ENCODE results near the gene M1AP.

M1AP gene, protein sequence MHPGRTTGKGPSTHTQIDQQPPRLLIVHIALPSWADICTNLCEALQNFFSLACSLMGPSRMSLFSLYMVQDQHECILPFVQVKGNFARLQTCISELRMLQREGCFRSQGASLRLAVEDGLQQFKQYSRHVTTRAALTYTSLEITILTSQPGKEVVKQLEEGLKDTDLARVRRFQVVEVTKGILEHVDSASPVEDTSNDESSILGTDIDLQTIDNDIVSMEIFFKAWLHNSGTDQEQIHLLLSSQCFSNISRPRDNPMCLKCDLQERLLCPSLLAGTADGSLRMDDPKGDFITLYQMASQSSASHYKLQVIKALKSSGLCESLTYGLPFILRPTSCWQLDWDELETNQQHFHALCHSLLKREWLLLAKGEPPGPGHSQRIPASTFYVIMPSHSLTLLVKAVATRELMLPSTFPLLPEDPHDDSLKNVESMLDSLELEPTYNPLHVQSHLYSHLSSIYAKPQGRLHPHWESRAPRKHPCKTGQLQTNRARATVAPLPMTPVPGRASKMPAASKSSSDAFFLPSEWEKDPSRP

GRCh38 chr2:74648009-74648443 lies at the start of gene M1AP:
M1AP (minus strand) TSS chr2:74648330; CDS start chr2:74640275, 8,055 bp downstream.
- DNase-seq: no peak

- DNase-seq: peak; percentile 74
Observed at GRCh38 chr2:74696829-74697228, 48.7 kb upstream of the M1AP start.

GRCh38 chr2:74695663-74696062 lies 47.5 kb upstream of the M1AP start:
- DNase-seq: no peak

GRCh38 chr2:74694281-74694680 lies 46.2 kb upstream of the M1AP start:
- no peak for DNase-seq

DNA sequence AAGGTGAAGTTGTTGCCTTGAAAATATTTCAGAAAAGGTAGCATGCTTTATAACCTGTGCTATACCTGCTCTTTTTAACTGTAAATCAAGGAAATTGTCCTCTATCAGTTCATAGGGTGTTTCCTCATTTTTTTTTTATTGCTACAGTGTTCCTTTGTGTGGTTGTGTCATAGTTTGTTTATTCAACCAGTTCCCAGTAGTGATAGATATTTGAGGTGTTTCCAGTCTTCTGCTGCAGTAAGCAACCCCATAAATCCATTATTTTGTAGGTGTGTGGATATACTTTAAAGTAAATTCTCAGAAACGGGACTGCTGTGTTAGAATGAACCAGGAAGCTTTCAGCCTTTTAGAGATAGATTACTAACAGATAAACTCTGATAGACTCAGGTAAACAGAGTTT lies 45.5 kb upstream of the M1AP start:
- DNase-seq: no peak

GRCh38 chr2:74693213-74693612 lies 45.1 kb upstream of the M1AP start:
- DNase-seq: no peak

- DNase-seq: no peak
Observed at GRCh38 chr2:74691929-74692328, 43.8 kb upstream of the M1AP start.

DNA sequence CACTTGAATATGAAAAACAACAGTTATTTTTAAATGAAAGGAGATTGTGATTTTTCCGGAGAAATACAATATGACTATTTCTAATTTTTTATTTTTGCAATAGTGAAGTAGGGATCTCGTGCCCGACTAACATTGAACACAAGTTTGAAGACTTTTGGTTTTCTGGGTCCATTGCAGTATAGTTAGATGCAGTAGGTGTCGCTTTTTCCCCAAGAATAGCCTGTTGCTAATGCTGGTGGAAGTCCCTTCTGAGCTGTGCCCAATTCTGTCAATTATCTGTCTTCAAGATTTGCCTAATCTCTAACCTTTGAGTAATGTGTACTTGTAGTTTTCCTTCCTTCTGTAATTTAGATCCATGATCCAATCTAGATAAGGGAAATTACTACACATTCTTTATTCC lies 42.4 kb upstream of the M1AP start:
- peak; percentile 57 for DNase-seq

GRCh38 chr2:74689671-74690070 lies 41.5 kb upstream of the M1AP start:
- DNase-seq: no peak

DNA sequence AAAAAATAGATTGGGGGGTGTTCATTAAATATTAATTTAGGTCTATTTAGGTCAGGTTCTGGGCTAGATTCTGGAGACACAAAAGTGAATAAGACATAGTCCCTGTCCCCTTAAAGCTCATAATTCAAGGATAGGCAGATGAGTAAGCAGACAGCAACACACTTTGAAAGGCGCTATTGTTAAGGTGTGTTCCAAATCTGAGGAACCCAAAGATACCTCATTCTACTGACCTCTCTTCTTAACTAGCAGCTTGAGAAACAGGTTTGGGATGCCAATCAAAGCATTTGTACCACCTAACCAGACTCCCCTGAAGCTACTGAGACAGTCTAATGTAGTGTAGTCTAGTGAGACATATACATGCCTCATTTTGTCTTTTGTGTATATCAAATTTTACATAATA lies 40.8 kb upstream of the M1AP start:
- no peak for DNase-seq

DNA sequence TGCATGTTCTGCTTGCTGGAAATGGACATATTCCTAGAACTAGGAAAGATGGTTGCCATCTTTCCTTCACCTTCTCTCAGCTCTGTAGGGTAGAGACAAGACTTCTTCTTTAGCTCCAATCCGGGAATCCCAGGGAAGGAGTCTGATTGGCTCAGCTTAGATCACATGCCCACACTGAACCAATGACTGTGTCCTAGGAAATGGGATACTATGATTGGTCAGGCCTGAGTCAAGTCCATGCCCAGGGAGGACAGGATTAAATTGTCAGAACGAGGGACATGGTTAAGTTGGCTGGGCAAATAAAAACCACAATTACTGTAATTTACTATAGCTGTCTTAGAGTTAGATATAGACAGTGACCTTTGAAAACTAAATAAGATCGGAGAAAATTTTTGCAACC lies 37.3 kb upstream of the M1AP start:
- no peak for DNase-seq

DNA sequence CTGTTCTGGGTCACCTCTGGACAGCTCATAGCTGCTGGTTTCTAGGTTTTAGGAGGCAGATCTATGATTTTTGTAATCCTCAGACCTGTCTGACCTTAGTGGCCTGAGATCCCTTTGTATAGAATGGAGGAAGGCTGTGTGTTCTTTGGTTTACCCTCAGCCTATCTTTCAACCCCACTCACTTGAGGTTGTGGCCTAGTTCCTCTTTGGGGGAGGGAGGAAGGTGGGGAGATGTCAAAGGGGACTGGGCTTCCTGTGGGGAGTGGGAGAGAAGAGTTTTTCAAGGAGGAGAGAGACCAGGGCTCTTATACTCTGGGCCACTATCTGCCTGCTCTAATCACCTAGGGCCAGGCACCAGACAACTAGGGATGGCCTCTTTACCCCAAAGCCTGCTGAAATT lies 34.4 kb upstream of the M1AP start:
- DNase-seq: no peak

GRCh38 chr2:74679615-74680014 lies 31.5 kb upstream of the M1AP start:
- DNase-seq: no peak

GRCh38 chr2:74676331-74676730 lies 28.2 kb upstream of the M1AP start:
- no peak for DNase-seq

DNA sequence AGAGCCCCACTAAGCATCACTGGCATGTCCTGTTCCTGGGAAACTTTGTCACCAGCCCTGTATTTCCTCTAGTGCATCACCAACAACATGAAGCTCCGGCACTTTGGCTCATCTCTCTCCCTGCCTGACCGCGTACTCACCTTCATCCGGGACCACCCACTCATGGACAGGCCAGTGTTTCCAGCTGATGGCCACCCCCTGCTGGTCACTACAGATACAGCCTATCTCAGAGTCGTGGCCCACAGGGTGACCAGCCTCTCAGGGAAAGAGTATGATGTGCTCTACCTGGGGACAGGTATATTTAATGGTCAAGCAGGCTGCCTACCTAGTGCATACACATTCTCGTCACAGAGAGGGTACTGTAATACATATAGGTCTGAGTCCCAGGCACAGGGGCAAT lies 27.0 kb upstream of the M1AP start:
- no peak for DNase-seq

GRCh38 chr2:74673826-74674528 lies 25.8 kb upstream of the M1AP start:
- DNase-seq: no peak

DNA sequence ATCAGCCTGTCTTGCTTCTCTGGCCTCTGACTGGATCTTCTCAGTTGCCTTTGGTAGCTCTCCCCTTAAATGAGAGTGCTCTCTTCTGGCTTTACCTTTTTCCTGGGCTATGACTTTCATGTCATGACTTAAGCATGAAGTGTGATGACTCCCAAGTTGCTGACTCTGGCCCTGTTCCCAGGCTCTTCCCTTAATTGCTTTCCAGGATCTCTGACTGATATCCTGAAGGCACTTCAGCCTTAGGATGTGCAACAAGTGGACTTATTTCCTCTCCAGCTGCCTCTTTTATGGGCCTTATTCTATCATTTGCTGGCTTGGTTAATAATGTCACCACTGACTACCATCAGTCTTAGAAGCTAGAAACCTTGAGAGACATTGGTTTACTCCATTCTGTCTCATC lies 23.3 kb upstream of the M1AP start:
- peak; percentile 45 for DNase-seq

DNA sequence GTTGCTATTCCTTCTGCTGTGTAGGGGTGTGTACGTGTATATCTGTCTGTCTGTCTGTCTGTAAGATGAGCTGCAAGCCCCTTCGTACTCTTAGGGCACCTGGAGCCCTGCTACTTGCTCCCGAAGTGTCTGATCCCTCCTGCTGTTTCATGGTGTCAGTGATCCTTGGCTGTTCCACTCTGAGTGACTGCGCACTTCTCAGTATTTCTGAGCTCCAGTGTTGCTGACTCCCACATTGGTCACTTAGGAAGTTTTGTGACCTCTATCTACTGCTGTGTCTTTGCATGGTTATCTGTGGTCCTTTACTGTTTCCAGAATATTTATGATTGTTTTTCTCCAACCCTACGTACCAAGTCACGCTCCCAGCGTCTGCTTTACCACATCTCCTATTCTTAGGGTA lies 22.1 kb upstream of the M1AP start:
- DNase-seq: no peak

DNA sequence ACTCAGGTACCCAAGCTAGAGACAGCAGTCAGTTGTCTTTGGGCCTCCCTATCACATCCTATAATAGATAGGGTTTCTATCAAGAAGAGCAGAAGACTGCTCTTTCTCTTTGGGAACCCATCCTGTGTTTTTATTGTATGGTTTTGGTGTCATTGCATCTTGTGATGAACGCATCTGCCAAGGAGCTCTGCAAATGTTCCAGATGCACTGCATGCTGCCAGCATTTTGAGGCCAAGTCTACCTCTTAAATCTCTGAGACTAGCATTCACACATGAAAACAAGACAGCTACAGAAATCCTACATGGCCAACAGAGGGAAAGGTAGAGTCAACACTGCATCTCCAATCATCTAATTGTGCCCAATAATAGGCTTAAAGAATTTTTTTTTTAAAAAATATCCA lies 20.0 kb upstream of the M1AP start:
- no peak for DNase-seq

- no peak for DNase-seq
Observed at GRCh38 chr2:74659462-74659861, 11.3 kb upstream of the M1AP start.

GRCh38 chr2:74658516-74658915 lies 10.4 kb upstream of the M1AP start:
- peak; percentile 75 for DNase-seq

DNA sequence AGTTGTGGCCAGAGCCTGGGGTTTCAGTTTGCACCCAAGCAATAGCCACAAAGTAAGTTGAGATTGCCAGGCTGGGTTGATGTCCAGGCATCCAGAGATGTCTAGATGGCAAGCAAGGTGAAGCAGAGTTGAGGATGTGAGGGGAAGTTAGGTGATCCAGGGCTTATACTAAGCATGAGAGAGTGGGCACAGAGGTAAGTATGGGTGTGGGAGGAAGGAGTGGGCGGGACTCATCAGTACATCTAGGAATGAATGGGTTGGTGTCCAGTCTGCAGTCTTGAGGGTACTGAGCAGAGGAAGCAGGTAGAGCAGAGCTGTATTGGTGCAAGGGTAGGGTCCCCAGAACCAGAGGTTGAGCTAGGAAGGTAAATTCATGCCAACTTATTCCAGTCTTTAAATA lies 7.4 kb upstream of the M1AP start:
- no peak for DNase-seq

DNA sequence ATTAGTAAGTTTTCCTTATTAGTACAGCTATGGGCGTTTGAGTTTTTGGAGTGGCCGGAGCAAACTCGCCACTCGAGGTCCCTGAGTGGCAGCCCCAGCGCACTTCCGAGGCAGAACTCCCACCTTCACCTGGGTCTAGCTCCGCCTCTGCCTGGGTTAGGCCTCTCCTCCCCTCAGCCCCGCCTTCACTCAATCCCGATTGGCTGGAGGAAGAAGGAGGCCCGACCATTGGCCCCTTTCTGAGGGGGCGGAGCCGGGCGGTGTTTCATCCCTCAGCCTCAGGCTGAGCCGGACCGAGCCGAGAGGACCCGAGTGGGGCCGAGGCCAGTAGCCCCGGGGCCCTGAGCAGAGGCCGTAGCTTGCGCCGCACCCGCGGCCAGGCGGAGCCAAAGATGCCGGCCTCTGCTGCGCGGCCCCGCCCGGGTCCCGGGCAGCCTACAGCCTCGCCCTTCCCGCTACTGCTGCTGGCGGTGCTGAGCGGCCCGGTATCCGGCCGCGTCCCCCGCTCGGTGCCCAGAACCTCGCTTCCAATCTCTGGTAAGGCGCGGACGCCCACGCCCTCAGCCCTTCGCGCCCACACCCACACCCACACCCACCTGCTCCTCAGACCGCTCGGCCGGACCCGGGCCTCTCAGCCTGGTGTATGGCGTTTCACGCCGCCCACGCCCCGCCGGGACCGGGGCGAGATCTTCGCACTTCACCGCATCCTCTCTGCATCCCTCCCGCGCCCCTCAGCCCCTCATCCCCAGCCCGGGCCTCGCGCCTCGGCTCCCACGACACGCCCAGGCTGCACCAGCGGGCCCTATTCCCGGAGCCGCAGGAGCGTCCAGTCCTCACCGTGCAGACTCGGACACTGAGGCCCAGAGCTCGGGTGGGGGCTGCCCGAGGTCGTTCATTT lies 6.1 kb upstream of the M1AP start, which contains the start of gene SEMA4F:
SEMA4F (plus strand) TSS at position 263 of the 898 bp plus-strand sequence; CDS start at position 393, 130 bp downstream.
- DNase-seq: peak; percentile 92

Measured in fibroblast of skin of right quadriceps (primary cell).